KMS-11 (cell line): ENCODE measurements around the gene CCSER1.

Experiments
- H2AFZ ChIP-seq: fragments of 200-600 bp; sonication (generic); 2 replicates; pipeline ENCODE4 v1.6.1; 2016; ENCODE audit warnings: antibody characterized with exemption, mixed run types, low read depth
- H3K27ac ChIP-seq: fragments of 200-600 bp; sonication (generic); 2 replicates; pipeline ENCODE4 v1.6.1; 2016; ENCODE audit warnings: mild to moderate bottlenecking, mixed run types
- H3K27me3 ChIP-seq: fragments of 200-600 bp; sonication (generic); 2 replicates; pipeline ENCODE4 v1.6.1; 2017; ENCODE audit warnings: mild to moderate bottlenecking, low read depth, mixed run types, moderate library complexity; ENCODE audit not compliant: insufficient read depth
- H3K36me3 ChIP-seq: fragments of 200-600 bp; sonication (generic); 2 replicates; pipeline ENCODE4 v1.6.1; 2017; ENCODE audit warnings: mild to moderate bottlenecking, mixed run types; ENCODE audit not compliant: insufficient read depth
- H3K4me1 ChIP-seq: fragments of 200-600 bp; sonication (generic); 2 replicates; pipeline ENCODE4 v1.6.1; 2016; ENCODE audit warnings: mild to moderate bottlenecking, low read depth, mixed run types; ENCODE audit not compliant: poor library complexity, severe bottlenecking
- H3K4me2 ChIP-seq: fragments of 200-600 bp; sonication (generic); 2 replicates; pipeline ENCODE4 v1.7.0; 2016; ENCODE audit warnings: mild to moderate bottlenecking, mixed run types
- H3K4me3 ChIP-seq: fragments of 200-600 bp; sonication (generic); IDR thresholded peaks from 2 replicates; pipeline ENCODE4 v1.6.1; 2017; ENCODE audit warnings: low read depth, low read length, mixed read lengths; ENCODE audit not compliant: insufficient read depth
- H3K79me2 ChIP-seq: fragments of 200-600 bp; sonication (generic); 2 replicates; pipeline ENCODE4 v1.6.1; 2016; ENCODE audit warnings: low read depth, mixed run types; ENCODE audit not compliant: insufficient read depth
- H3K9ac ChIP-seq: fragments of 200-600 bp; sonication (generic); 2 replicates; pipeline ENCODE4 v1.6.1; 2016; ENCODE audit warnings: mild to moderate bottlenecking, mixed run types
- H4K20me1 ChIP-seq: fragments of 200-600 bp; sonication (generic); 2 replicates; pipeline ENCODE4 v1.6.1; 2016; ENCODE audit warnings: mild to moderate bottlenecking, mixed run types; ENCODE audit not compliant: insufficient read depth
- TF ChIP-seq, protein P1 (sequence below): fragments of 200-600 bp; sonication (generic); conservative IDR thresholded peaks from 2 replicates; pipeline ENCODE4 v1.6.1; 2017; ENCODE audit warnings: low read depth, mild to moderate bottlenecking, antibody characterized with exemption, low read length, moderate library complexity, mixed read lengths

The CCSER1 gene

DNA sequence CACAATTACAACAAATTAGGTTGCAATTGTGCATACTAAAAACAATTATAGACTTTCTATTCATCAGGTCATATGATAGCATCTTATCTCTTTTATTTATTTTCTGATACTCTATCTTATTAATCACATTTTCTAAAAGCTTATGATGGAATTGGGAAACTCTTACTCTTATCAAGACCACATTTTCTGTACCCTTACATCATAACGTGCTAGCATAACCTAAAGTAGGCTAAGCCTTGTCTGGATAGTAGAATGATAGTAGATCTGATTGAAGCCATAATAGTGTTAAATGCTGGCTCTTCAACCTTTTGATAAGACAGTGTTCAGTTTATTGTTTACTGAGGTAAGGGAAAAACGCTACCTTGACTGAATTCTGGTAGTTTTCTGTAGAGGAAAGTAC is 294.0 kb downstream of the CCSER1 start:
- no peaks in the 10 kb centered on the region for H3K27me3 ChIP-seq
- TF ChIP-seq, protein P1, sequence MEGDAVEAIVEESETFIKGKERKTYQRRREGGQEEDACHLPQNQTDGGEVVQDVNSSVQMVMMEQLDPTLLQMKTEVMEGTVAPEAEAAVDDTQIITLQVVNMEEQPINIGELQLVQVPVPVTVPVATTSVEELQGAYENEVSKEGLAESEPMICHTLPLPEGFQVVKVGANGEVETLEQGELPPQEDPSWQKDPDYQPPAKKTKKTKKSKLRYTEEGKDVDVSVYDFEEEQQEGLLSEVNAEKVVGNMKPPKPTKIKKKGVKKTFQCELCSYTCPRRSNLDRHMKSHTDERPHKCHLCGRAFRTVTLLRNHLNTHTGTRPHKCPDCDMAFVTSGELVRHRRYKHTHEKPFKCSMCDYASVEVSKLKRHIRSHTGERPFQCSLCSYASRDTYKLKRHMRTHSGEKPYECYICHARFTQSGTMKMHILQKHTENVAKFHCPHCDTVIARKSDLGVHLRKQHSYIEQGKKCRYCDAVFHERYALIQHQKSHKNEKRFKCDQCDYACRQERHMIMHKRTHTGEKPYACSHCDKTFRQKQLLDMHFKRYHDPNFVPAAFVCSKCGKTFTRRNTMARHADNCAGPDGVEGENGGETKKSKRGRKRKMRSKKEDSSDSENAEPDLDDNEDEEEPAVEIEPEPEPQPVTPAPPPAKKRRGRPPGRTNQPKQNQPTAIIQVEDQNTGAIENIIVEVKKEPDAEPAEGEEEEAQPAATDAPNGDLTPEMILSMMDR: no peak
- no peaks in the 10 kb centered on the region for H3K36me3 ChIP-seq
- H3K79me2 ChIP-seq: no peaks in the 10 kb centered on the region
- no peak overlapping the region for H2AFZ ChIP-seq
- H3K27ac ChIP-seq: no peak overlapping the region
- H3K9ac ChIP-seq: no peak overlapping the region
- no peak overlapping the region for H3K4me2 ChIP-seq
- no peaks in the 10 kb centered on the region for H4K20me1 ChIP-seq
- no peaks in the 10 kb centered on the region for H3K4me1 ChIP-seq
- no peak overlapping the region for H3K4me3 ChIP-seq

DNA sequence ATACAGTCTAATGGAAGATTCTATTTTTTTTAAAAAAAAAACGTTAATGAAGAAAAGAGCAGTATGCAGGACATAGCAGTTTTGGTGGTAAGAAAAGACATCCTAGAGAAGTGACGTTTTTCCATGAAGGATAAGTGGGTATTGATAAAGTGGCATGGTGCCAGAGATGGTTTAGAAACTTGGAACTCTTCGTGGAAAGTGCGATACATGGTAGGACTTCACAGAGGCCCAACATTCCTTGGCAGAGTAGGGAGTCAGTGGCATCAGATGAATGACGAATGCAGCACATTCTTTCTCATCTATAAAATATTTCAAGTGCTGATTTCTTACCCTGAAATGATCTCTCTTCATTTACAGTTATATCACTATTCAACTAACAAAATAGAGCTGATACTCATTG is 298.7 kb downstream of the CCSER1 start:
- Histone ChIP-seq H3K27ac (no peak overlapping the region), H3K36me3 (no peaks in the 10 kb centered on the region), H3K9ac (no peak overlapping the region), H3K27me3 (no peaks in the 10 kb centered on the region), H3K79me2 (no peaks in the 10 kb centered on the region), H3K4me1 (no peaks in the 10 kb centered on the region), H3K4me3 (no peak overlapping the region), H2AFZ (no peak overlapping the region), H3K4me2 (no peak overlapping the region), H4K20me1 (no peaks in the 10 kb centered on the region)
- TF ChIP-seq, protein P1: no peak

DNA sequence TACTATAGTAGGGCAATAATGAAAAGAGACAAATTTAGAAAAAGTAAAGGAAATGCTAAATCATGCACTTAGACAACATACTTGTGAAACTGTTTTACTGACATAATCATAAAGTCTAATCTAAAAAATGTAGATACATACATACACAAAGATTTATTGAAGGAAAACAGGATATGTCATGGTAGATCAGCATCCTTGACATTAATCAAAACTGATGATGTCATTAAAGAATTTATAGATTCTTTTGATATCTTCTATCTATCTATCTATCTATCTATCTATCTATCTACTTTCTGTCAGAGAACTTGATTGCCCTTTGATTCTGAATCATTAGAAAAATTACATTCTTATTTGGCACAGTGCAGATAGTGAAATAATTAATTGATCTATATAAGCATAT is 311.3 kb downstream of the CCSER1 start:
- Histone ChIP-seq H3K9ac (no peak overlapping the region), H3K27ac (no peak overlapping the region)

DNA sequence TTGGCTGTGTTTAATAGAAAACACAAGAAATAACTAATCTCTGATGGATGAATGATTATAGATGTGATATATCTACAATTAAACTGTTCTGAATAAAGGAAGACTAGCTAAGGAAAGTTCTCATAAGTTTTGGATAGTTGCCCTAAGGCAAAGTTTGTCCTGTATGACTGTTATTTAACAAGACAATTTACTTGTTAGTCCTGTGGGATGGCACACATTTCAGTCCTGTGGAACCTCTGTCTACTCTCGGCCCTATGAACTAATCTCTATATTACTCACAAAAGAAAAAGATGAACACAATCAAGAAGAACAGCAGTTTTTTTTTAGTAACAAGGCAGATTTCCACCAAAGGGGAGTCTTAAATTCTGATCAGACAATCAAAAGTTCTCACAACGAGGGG is 314.6 kb downstream of the CCSER1 start:
- no peak overlapping the region for H3K9ac ChIP-seq
- H3K4me1 ChIP-seq: peaks cover 16% of the 10 kb centered on the region
- no peak overlapping the region for H3K4me3 ChIP-seq
- no peaks in the 10 kb centered on the region for H3K79me2 ChIP-seq
- no peak overlapping the region for H3K27ac ChIP-seq
- H4K20me1 ChIP-seq: no peaks in the 10 kb centered on the region
- TF ChIP-seq, protein P1: no peak
- no peak overlapping the region for H2AFZ ChIP-seq
- H3K36me3 ChIP-seq: no peaks in the 10 kb centered on the region
- no peak overlapping the region for H3K4me2 ChIP-seq
- no peaks in the 10 kb centered on the region for H3K27me3 ChIP-seq

More for the DNA sequence above, 311.3 kb downstream of the CCSER1 start:
- Histone ChIP-seq H4K20me1 (no peaks in the 10 kb centered on the region), H3K4me3 (no peak overlapping the region), H3K36me3 (no peaks in the 10 kb centered on the region), H3K4me2 (no peak overlapping the region), H3K27me3 (no peaks in the 10 kb centered on the region), H2AFZ (no peak overlapping the region), H3K79me2 (no peaks in the 10 kb centered on the region), H3K4me1 (peaks cover 1% of the 10 kb centered on the region)
- TF ChIP-seq, protein P1: no peak
